Psoas muscle (tissue), 8 donors: ENCODE data around the gene ACADVL. TPM values are rescaled to one million over a fixed set of nuclear protein-coding genes. Genes with fewer than 3 reads are reported as not detected.
A peak's percentile ranks its signal among the peaks of the same experiment; 100 is the strongest.

Experiments
- ATAC-seq, 4 donors: fragments of 200-7000 bp; cut with Tn5 transposase; one replicate each; pipeline ENCODE4 v1.9.1; 2020; ENCODE audit warnings: moderate library complexity in 3 of 4, mild to moderate bottlenecking in 2 of 4
- DNase-seq, 2 donors: peaks; one replicate each; pipeline ENCODE4 v3.0.0-alpha.2; 2020
- H3K27ac ChIP-seq: fragments of 200-600 bp; one replicate; pipeline ENCODE4 v1.8.0; 2022
- H3K27me3 ChIP-seq, 3 donors: fragments of 200-600 bp in 1 of 3; one replicate each; pipeline versions ENCODE4 v1.6.1 to v1.8.0; 2013 to 2022; ENCODE audit warnings: low read length in 2 of 3, mild to moderate bottlenecking in 2 of 3, moderate library complexity in 1 of 3; ENCODE audit not compliant: insufficient read depth in 3 of 3
- H3K36me3 ChIP-seq, 2 donors: fragments of 200-600 bp in 1 of 2; one replicate each; pipeline versions ENCODE4 v1.6.1 to v1.8.0; 2013 to 2022; ENCODE audit warnings: low read depth in 1 of 2, mild to moderate bottlenecking in 1 of 2, moderate library complexity in 1 of 2; ENCODE audit not compliant: insufficient read depth in 1 of 2
- H3K4me1 ChIP-seq: fragments of 200-600 bp; one replicate; pipeline ENCODE4 v1.8.0; 2022
- H3K4me3 ChIP-seq: fragments of 200-600 bp; one replicate; pipeline ENCODE4 v1.8.0; 2022; ENCODE audit warnings: mild to moderate bottlenecking
- H3K9me3 ChIP-seq: fragments of 200-600 bp; one replicate; pipeline ENCODE4 v1.8.0; 2022
- CTCF ChIP-seq: fragments of 200-600 bp; IDR thresholded peaks from one replicate; pipeline ENCODE4 v1.8.0; 2022; ENCODE audit warnings: antibody characterized with exemption
- WGBS, 3 donors: extraction: QIAGEN DNeasy Blood & Tissue Kit; methylation state at CpG; one replicate each; pipeline versions ENCODE4 v1.1.6 to v1.1.7; 2013; 5-methylcytosine and 5-hydroxymethylcytosine counted together
- intact Hi-C, 2 donors: fragments of 100-400 bp; cut with DNase I; formaldehyde crosslinking; loops; one replicate each; pipeline versions ENCODE4 v1.11.0 to v1.14.2; 2022
- polyA plus RNA-seq, 3 donors: library from polyadenylated mRNA; stranded (reverse); fragments of 200-250 nt; gene quantifications; one replicate each; pipeline ENCODE4 v1.2.3, GENCODE V29; 2013
- total RNA-seq, 4 donors: library from RNA; stranded (reverse); fragmentation: NEBNext Ultra II Directional in 2 of 4; extraction: Animal tissue kit (Norgen Biotek cat#: 25700) in 2 of 4; gene quantifications; one replicate each; pipeline versions ENCODE4 v1.2.1 to v1.2.4, GENCODE V29; 2021 to 2023
- donor health status: healthy with polysubstance abuse.
- donor health status: DM: no; HTN: no; CAD: no; lungs with moderate emphysema.
- donor health status: Bipolar disorder and iron deficiency.
- donor health status: healthy.
- donor health status: DM: yes; HTN: yes; CAD: no.
- donor health status: DM: no; HTN: no; CAD: no.
- donor health status: DM: no; HTN: no; CAD: no.
- donor health status: DM: yes; HTN: yes; CAD: no.

The ACADVL gene
- total and polyA plus RNA-seq, 7 donors, result 538 to 1,310 (median 1,030) TPM

GRCh38 chr17:7220593-7221277 lies 997 bp downstream of the ACADVL start:
- intact Hi-C loops, result loop anchor here in 1 of 2 donors (2.0 kb wide), 2 partner anchors 16 to 76 kb away; no protein-coding TSS in a partner anchor
- ATAC-seq (peak; percentile 34 to 58 (median 54)), DNase-seq (peak; percentile 65 to 78)
- H3K4me1 ChIP-seq, result peaks cover 34% of the 10 kb centered on the region
- H3K9me3 ChIP-seq, result no peaks in the 10 kb centered on the region
- H3K27ac ChIP-seq, result peak overlapping the region; percentile 99
- 13 to 24% (median 16%) methylated on average over 11 of the region's 11 CpGs for WGBS, 3 donors
- H3K27me3 ChIP-seq, result no peaks in the 10 kb centered on the region
- peaks cover 4 to 52% of the 10 kb centered on the region in 2 donors for H3K36me3 ChIP-seq
- H3K4me3 ChIP-seq, result peak overlapping the region; percentile 98
- TF ChIP-seq CTCF, result peak; percentile 52

DNA sequence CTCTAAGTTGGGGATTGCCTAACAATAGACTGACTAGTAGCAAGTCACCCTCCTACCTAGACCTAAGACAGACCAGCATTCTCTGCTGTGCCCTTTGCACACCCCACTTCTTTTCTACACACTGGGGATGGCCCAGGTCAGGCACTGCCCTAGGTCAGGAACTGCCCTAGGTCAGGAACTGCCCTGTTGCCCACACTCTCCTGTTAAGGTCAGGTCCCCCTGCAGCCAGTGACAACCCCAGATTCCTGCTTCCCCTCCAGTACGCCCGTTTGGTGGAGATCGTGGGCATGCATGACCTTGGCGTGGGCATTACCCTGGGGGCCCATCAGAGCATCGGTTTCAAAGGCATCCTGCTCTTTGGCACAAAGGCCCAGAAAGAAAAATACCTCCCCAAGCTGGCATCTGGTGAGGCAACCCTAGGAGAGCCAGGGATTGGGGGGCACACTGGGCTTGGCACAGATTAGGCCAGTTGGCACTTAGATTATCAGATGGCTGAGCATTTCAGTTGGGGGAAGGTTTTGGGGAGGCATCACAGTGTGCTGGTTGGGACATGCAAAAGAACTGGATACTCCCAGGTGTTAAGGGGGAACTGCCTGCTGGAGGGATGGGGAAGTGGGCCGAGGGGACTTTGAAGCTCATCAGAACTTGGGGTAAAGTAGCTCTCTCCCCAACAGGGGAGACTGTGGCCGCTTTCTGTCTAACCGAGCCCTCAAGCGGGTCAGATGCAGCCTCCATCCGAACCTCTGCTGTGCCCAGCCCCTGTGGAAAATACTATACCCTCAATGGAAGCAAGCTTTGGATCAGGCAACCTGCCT lies 1.7 kb downstream of the ACADVL start:
- 49 to 52% (median 49%) methylated on average over 10 of the region's 10 CpGs for WGBS, 3 donors
- no peak for TF ChIP-seq CTCF
- peaks cover 34% of the 10 kb centered on the region for H3K4me1 ChIP-seq
- DNase-seq, result peak; percentile 11 to 37
- H3K9me3 ChIP-seq, result no peaks in the 10 kb centered on the region
- no peaks in the 10 kb centered on the region for H3K27me3 ChIP-seq
- no peak for ATAC-seq
- H3K4me3 ChIP-seq, result peak overlapping the region; percentile 98
- H3K27ac ChIP-seq, result peak overlapping the region; percentile 99
- intact Hi-C loops, result loop anchor here in 1 of 2 donors (2.0 kb wide), 2 partner anchors 15 to 75 kb away; no protein-coding TSS in a partner anchor
- peaks cover 5 to 60% of the 10 kb centered on the region in 2 donors for H3K36me3 ChIP-seq

DNA sequence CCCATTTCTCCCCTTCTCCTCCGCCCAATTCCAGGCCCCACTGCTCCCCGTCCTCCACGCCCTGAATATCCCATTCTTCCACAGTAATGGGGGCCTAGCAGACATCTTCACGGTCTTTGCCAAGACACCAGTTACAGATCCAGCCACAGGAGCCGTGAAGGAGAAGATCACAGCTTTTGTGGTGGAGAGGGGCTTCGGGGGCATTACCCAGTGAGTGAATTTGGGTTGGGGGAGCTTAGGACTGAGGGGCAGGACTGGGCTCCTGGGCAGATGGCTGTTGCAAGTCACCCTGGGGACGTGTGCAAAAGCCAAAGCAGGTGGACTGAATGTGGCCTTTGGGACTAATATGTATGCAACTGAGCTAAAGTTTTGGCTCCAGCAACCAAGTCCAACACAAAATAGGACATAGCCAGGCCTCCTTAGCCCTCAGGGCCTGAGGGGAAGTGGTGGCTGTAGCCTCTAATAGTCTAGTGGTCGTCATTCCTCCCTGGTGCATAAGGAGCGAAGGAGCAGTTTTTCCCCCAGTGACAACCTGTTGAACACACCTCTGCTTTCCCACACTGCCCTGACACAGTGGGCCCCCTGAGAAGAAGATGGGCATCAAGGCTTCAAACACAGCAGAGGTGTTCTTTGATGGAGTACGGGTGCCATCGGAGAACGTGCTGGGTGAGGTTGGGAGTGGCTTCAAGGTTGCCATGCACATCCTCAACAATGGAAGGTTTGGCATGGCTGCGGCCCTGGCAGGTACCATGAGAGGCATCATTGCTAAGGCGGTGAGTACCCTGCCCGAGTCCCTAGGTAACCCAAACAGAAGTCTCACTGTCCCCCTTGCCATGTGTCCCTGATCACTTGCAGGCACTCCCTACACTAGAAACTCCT lies 2.6 kb downstream of the ACADVL start:
- Histone ChIP-seq H3K27me3 (no peaks in the 10 kb centered on the region), H3K4me1 (peaks cover 34% of the 10 kb centered on the region), H3K27ac (no peak overlapping the region), H3K4me3 (peak overlapping the region; percentile 98), H3K36me3 (peaks cover 10 to 68% of the 10 kb centered on the region in 2 donors), H3K9me3 (no peaks in the 10 kb centered on the region)
- no peak for TF ChIP-seq CTCF
- WGBS, 3 donors, result 66 to 74% (median 68%) methylated on average over 15 of the region's 15 CpGs
- DNase-seq (peak; percentile 14 to 23), ATAC-seq (no peak)
- intact Hi-C loops, result no loop called here

GRCh38 chr17:7222972-7223292 lies 3.2 kb downstream of the ACADVL start:
- DNase-seq (peak in 1 of 2 donors; percentile 17), ATAC-seq (no peak)
- Histone ChIP-seq H3K27me3 (no peaks in the 10 kb centered on the region), H3K4me1 (peaks cover 34% of the 10 kb centered on the region), H3K4me3 (no peak overlapping the region), H3K27ac (no peak overlapping the region), H3K9me3 (no peaks in the 10 kb centered on the region), H3K36me3 (peaks cover 10 to 73% of the 10 kb centered on the region in 2 donors)
- WGBS, 3 donors, result 57 to 73% (median 66%) methylated on average over 7 of the region's 7 CpGs
- no peak for TF ChIP-seq CTCF
- intact Hi-C loops, result no loop called here
